Osteoblast (primary cell): Measurements from ENCODE around the gene AHDC1. TPM values are rescaled to one million over a fixed set of nuclear protein-coding genes. Genes with fewer than 3 reads are reported as not detected.
A peak's percentile ranks its signal among the peaks of the same experiment; 100 is the strongest.

Source experiments
- DNase-seq: peaks from one replicate; pipeline ENCODE4 v3.0.0; 2011; ENCODE audit warnings: low spot score, mixed read lengths; ENCODE audit not compliant: insufficient read length; ENCODE audit errors: missing footprints
- H2AFZ ChIP-seq: 2 replicates; pipeline ENCODE4 v1.6.0; 2011; ENCODE audit warnings: mild to moderate bottlenecking, low read length
- H3K27ac ChIP-seq: 2 replicates; pipeline ENCODE4 v1.5.1; 2011; ENCODE audit warnings: mild to moderate bottlenecking, low read depth, low read length, moderate library complexity
- H3K27me3 ChIP-seq: 2 replicates; pipeline ENCODE4 v1.6.0; 2012; ENCODE audit warnings: mild to moderate bottlenecking, control low read depth, inconsistent platforms, low read length, moderate library complexity; ENCODE audit not compliant: insufficient read depth
- H3K36me3 ChIP-seq: 2 replicates; pipeline ENCODE4 v1.5.1; 2011; ENCODE audit warnings: mild to moderate bottlenecking, low read length, control low read depth, moderate library complexity; ENCODE audit not compliant: insufficient read depth
- H3K4me1 ChIP-seq: 2 replicates; pipeline ENCODE4 v1.5.1; 2011; ENCODE audit warnings: mild to moderate bottlenecking, low read length, control low read depth, moderate library complexity; ENCODE audit not compliant: insufficient read depth
- H3K4me2 ChIP-seq: 2 replicates; pipeline ENCODE4 v1.6.0; 2011; ENCODE audit warnings: mild to moderate bottlenecking, low read length; ENCODE audit not compliant: insufficient read depth
- H3K4me3 ChIP-seq: fragments of 200-600 bp; sonication (generic); 3 replicates; pipeline ENCODE4 v1.5.1; 2012; ENCODE audit warnings: mild to moderate bottlenecking, low read length, inconsistent platforms; ENCODE audit not compliant: insufficient read depth
- H3K79me2 ChIP-seq: 2 replicates; pipeline ENCODE4 v1.6.0; 2012; ENCODE audit warnings: mild to moderate bottlenecking, low read length, control low read depth, inconsistent platforms; ENCODE audit not compliant: insufficient read depth
- H3K9me3 ChIP-seq: 2 replicates; pipeline ENCODE4 v1.5.1; 2011; ENCODE audit warnings: low read depth, low read length, control low read depth
- H4K20me1 ChIP-seq: 2 replicates; pipeline ENCODE4 v1.6.0; 2012; ENCODE audit warnings: mild to moderate bottlenecking, low read length, control low read depth; ENCODE audit not compliant: insufficient read depth
- CTCF ChIP-seq: IDR thresholded peaks from 2 replicates; pipeline ENCODE4 v1.5.1; 2011; ENCODE audit warnings: mild to moderate bottlenecking, low read depth, low read length, moderate library complexity; ENCODE audit errors: extremely low read depth
- total RNA-seq: library from RNA; depleted of rRNA; stranded (reverse); fragments of >200 nt; gene quantifications from 2 replicates; pipeline ENCODE4 v1.2.3, GENCODE V29; 2012

Gene AHDC1
- total RNA-seq, 1 donor, result 11.2 TPM

GRCh38 chr1:27594564-27595510 is 9.1 kb downstream of the AHDC1 start:
- no peak for TF ChIP-seq CTCF
- Histone ChIP-seq H4K20me1 (peaks cover 99% of the 10 kb centered on the region), H3K4me2 (no peak overlapping the region), H3K9me3 (no peaks in the 10 kb centered on the region), H3K4me1 (peaks cover 62% of the 10 kb centered on the region), H3K79me2 (peaks cover 100% of the 10 kb centered on the region), H2AFZ (no peak overlapping the region), H3K27ac (no peak overlapping the region), H3K4me3 (no peak overlapping the region), H3K36me3 (no peaks in the 10 kb centered on the region), H3K27me3 (no peaks in the 10 kb centered on the region)
- DNase-seq, result peak; percentile 91

GRCh38 chr1:27593678-27594563 is 10.0 kb downstream of the AHDC1 start:
- H3K36me3 ChIP-seq, result peaks cover 6% of the 10 kb centered on the region
- no peak overlapping the region for H3K4me2 ChIP-seq
- H4K20me1 ChIP-seq, result peaks cover 98% of the 10 kb centered on the region
- peaks cover 99% of the 10 kb centered on the region for H3K79me2 ChIP-seq
- no peak overlapping the region for H3K27ac ChIP-seq
- no peaks in the 10 kb centered on the region for H3K9me3 ChIP-seq
- no peak overlapping the region for H3K4me3 ChIP-seq
- H3K4me1 ChIP-seq, result peaks cover 62% of the 10 kb centered on the region
- H3K27me3 ChIP-seq, result no peaks in the 10 kb centered on the region
- DNase-seq, result peak; percentile 46
- H2AFZ ChIP-seq, result no peak overlapping the region
- TF ChIP-seq CTCF, result no peak

GRCh38 chr1:27592931-27593677 is 10.8 kb downstream of the AHDC1 start:
- Histone ChIP-seq H4K20me1 (peaks cover 98% of the 10 kb centered on the region), H3K4me1 (peaks cover 60% of the 10 kb centered on the region)

More at GRCh38 chr1:27592931-27593677, 10.8 kb downstream of the AHDC1 start:
- no peak overlapping the region for H2AFZ ChIP-seq
- no peak overlapping the region for H3K27ac ChIP-seq
- no peaks in the 10 kb centered on the region for H3K9me3 ChIP-seq
- no peak for TF ChIP-seq CTCF
- no peak overlapping the region for H3K4me2 ChIP-seq
- no peak overlapping the region for H3K4me3 ChIP-seq
- peaks cover 6% of the 10 kb centered on the region for H3K36me3 ChIP-seq
- DNase-seq, result peak; percentile 62
- H3K79me2 ChIP-seq, result peaks cover 99% of the 10 kb centered on the region
- no peaks in the 10 kb centered on the region for H3K27me3 ChIP-seq
